ENCODE measurements around the gene CHMP4B.

GRCh38 chr20:33827109-33827508, 16.0 kb downstream of the CHMP4B start:
- TF ChIP-seq EP300 (IDR thresholded peaks at IDR 0.05) (no peak), POLR2A (IDR thresholded peaks at IDR 0.05) (no peak), CTCF (IDR thresholded peaks at IDR 0.05) (no peak), POLR2AphosphoS5 (IDR thresholded peaks at IDR 0.05) (no peak)
